Fibroblast of lung (primary cell): ENCODE measurements around the gene NOG. TPM values are rescaled to one million over a fixed set of nuclear protein-coding genes. Genes with fewer than 3 reads are reported as not detected.

Experiments used
- DNase-seq, 2 donors: peaks; one replicate each; pipeline versions ENCODE4 v3.0.0 to v3.0.0-alpha.2; 2010; ENCODE audit warnings: low read depth in 2 of 2
- H2AFZ ChIP-seq: 2 replicates; pipeline ENCODE4 v1.5.1; 2012; ENCODE audit warnings: low read length, control low read depth, inconsistent platforms
- H3K27ac ChIP-seq: 2 replicates; pipeline ENCODE4 v1.5.1; 2011; ENCODE audit warnings: low read length, control low read depth; ENCODE audit not compliant: insufficient read depth
- H3K27me3 ChIP-seq: 2 replicates; pipeline ENCODE4 v1.5.1; 2011; ENCODE audit warnings: mild to moderate bottlenecking, low read length; ENCODE audit not compliant: control insufficient read depth, insufficient read depth
- H3K36me3 ChIP-seq: 2 replicates; pipeline ENCODE4 v1.5.1; 2011; ENCODE audit warnings: low read length; ENCODE audit not compliant: control insufficient read depth, insufficient read depth
- H3K4me1 ChIP-seq: 2 replicates; pipeline ENCODE4 v1.5.1; 2011; ENCODE audit warnings: low read length; ENCODE audit not compliant: control insufficient read depth, insufficient read depth; ENCODE audit errors: extremely low read depth
- H3K4me2 ChIP-seq: 2 replicates; pipeline ENCODE4 v1.5.1; 2011; ENCODE audit warnings: low read length, control low read depth; ENCODE audit not compliant: insufficient read depth; ENCODE audit errors: extremely low read depth
- H3K4me3 ChIP-seq, 4 experiments: fragments of 200-600 bp in 1 of 4; sonication (generic) in 1 of 4; replicated peaks in 1 of 4; 2 replicates each; pipeline ENCODE4 v1.5.1; 2011 to 2016; ENCODE audit warnings: low read length in 4 of 4, low read depth in 3 of 4, mild to moderate bottlenecking in 3 of 4, control low read depth in 2 of 4, inconsistent platforms in 1 of 4, mixed read lengths in 1 of 4; ENCODE audit not compliant: insufficient read depth in 1 of 4; ENCODE audit errors: control extremely low read depth in 1 of 4
- H3K79me2 ChIP-seq: 2 replicates; pipeline ENCODE4 v1.5.1; 2012; ENCODE audit warnings: mild to moderate bottlenecking, low read length, inconsistent platforms; ENCODE audit not compliant: control insufficient read depth, insufficient read depth
- H3K9ac ChIP-seq: 2 replicates; pipeline ENCODE4 v1.5.1; 2011; ENCODE audit warnings: mild to moderate bottlenecking, low read length, control low read depth; ENCODE audit not compliant: insufficient read depth
- H3K9me3 ChIP-seq: 2 replicates; pipeline ENCODE4 v1.5.1; 2012; ENCODE audit warnings: low read depth, low read length; ENCODE audit not compliant: control insufficient read depth, insufficient read depth
- H4K20me1 ChIP-seq: 2 replicates; pipeline ENCODE4 v1.5.1; 2011; ENCODE audit warnings: low read length; ENCODE audit not compliant: control insufficient read depth, insufficient read depth; ENCODE audit errors: extremely low read depth
- EZH2 ChIP-seq: IDR thresholded peaks from 2 replicates; pipeline ENCODE4 v1.5.1; 2012; ENCODE audit warnings: low read length, control low read depth, mild to moderate bottlenecking; ENCODE audit errors: missing control alignments
- polyA plus RNA-seq, 2 donors: library from polyadenylated mRNA; depleted of rRNA in 1 of 2; stranded (reverse) in 1 of 2; unstranded in 1 of 2; fragments of >200 nt; gene quantifications; 2 replicates each; pipeline ENCODE4 v1.2.1, GENCODE V29; 2011 to 2012; ENCODE audit warnings: missing spikeins in 1 of 2
- total RNA-seq: library from RNA; depleted of rRNA; stranded (reverse); fragments of >200 nt; gene quantifications from 2 replicates; pipeline ENCODE4 v1.2.1, GENCODE V29; 2014
- TF ChIP-seq, protein P1 (sequence below), 2 donors: IDR thresholded peaks in 1 of 2; conservative IDR thresholded peaks in 1 of 2; 1 replicate in 1 of 2; 2 replicates in 1 of 2; pipeline ENCODE4 v1.5.1; 2011 to 2012; ENCODE audit warnings: low read length in 2 of 2, control low read depth in 1 of 2, inconsistent platforms in 1 of 2, low read depth in 1 of 2, mild to moderate bottlenecking in 1 of 2

The NOG gene
- total and polyA plus RNA-seq, 2 donors (not counting 1 experiment from before 2014, with no cell fraction given), result 0.73 to 0.99 TPM

DNA sequence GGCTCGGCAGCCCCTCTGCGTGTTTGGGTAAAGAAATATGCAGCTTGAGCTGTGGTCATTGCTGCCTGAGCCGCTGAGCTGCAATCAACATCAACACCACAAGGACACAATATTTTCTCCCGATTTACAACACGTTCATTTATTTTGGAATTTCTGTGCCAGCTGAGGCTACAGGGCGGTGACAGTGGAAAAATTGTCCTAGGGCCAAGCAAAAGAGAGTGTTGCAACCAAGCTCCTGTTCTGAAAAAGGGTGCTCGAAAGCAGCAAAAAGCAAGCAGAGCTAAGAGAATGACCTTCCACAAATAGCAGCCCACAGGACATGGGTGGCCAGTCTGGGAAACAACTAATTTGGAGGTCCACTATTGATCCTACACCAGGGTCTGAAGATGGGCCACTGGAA, 35.4 kb upstream of the NOG start:
- no peaks in the 10 kb centered on the region for H3K27me3 ChIP-seq
- no peak for DNase-seq

DNA sequence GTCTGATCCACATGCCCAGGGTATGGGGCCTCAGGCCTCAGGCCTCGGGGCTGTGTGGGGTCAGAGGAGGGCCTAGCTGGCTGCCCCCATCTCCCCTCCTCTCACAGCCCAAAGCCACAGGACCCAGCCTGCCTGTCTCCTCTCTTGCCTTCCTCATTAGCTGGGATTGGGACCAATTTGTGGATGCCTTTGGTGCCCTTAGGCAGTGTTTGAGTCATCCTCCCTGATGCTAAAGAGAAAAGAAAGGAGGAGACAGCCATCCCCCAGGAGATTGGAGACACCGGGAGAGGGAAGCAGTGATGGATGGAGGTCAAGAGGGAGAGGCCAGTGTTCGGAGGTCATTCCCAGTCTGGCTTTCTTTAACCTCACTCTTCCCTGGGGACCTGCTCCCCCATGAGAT, 23.3 kb upstream of the NOG start:
- no peak for DNase-seq
- Histone ChIP-seq H3K4me1 (no peaks in the 10 kb centered on the region), H3K9ac (no peak overlapping the region)

More for the DNA sequence above, 35.4 kb upstream of the NOG start:
- TF ChIP-seq, protein P1, sequence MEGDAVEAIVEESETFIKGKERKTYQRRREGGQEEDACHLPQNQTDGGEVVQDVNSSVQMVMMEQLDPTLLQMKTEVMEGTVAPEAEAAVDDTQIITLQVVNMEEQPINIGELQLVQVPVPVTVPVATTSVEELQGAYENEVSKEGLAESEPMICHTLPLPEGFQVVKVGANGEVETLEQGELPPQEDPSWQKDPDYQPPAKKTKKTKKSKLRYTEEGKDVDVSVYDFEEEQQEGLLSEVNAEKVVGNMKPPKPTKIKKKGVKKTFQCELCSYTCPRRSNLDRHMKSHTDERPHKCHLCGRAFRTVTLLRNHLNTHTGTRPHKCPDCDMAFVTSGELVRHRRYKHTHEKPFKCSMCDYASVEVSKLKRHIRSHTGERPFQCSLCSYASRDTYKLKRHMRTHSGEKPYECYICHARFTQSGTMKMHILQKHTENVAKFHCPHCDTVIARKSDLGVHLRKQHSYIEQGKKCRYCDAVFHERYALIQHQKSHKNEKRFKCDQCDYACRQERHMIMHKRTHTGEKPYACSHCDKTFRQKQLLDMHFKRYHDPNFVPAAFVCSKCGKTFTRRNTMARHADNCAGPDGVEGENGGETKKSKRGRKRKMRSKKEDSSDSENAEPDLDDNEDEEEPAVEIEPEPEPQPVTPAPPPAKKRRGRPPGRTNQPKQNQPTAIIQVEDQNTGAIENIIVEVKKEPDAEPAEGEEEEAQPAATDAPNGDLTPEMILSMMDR (conservative IDR thresholded peaks at IDR 0.05 in 1 of 2, IDR thresholded peaks at IDR 0.05 in 1 of 2; ENCODE audit: low read depth in 1 of 2, low read length in 2 of 2), result no peak
- no peak for TF ChIP-seq EZH2
- Histone ChIP-seq H2AFZ (no peak overlapping the region), H3K4me1 (no peaks in the 10 kb centered on the region), H3K36me3 (no peaks in the 10 kb centered on the region), H3K9ac (no peak overlapping the region), H4K20me1 (no peaks in the 10 kb centered on the region), H3K9me3 (no peaks in the 10 kb centered on the region), H3K79me2 (no peaks in the 10 kb centered on the region), H3K4me2 (no peak overlapping the region), H3K27ac (no peak overlapping the region), H3K4me3 (no peak overlapping the region)

DNA sequence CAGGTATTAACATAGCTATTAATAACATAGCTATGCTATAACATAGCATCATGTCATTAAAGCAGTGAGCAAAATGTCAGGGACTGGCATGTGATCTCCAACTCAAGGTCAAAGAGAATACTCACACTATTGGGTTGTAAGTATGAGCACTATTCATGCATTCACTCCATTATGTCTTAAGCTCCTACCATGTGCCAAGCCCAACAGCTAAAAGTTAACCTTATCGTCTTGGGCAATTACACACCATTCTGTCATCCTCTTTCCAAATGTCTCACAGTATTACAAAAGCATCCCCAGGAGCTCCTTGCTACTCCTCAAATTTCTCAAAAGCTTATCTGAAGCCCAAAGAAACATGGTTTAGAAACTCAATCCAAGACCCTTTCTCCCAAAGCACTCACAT, 22.0 kb upstream of the NOG start:
- Histone ChIP-seq H3K79me2 (no peaks in the 10 kb centered on the region), H4K20me1 (no peaks in the 10 kb centered on the region), H2AFZ (no peak overlapping the region), H3K4me3 (no peak overlapping the region), H3K4me2 (no peak overlapping the region), H3K36me3 (no peaks in the 10 kb centered on the region), H3K27ac (no peak overlapping the region), H3K4me1 (no peaks in the 10 kb centered on the region), H3K9ac (no peak overlapping the region), H3K9me3 (no peaks in the 10 kb centered on the region), H3K27me3 (peaks cover 2% of the 10 kb centered on the region)
- no peak for DNase-seq
- TF ChIP-seq EZH2, result no peak
- TF ChIP-seq, protein P1 (conservative IDR thresholded peaks at IDR 0.05 in 1 of 2, IDR thresholded peaks at IDR 0.05 in 1 of 2; ENCODE audit: low read depth in 1 of 2, low read length in 2 of 2), result no peak

More for the DNA sequence above, 23.3 kb upstream of the NOG start:
- Histone ChIP-seq H4K20me1 (no peaks in the 10 kb centered on the region), H3K27me3 (peaks cover 2% of the 10 kb centered on the region), H3K4me3 (no peak overlapping the region), H3K36me3 (no peaks in the 10 kb centered on the region), H2AFZ (no peak overlapping the region), H3K27ac (no peak overlapping the region), H3K79me2 (no peaks in the 10 kb centered on the region), H3K4me2 (no peak overlapping the region), H3K9me3 (no peaks in the 10 kb centered on the region)
- TF ChIP-seq, protein P1 (conservative IDR thresholded peaks at IDR 0.05 in 1 of 2, IDR thresholded peaks at IDR 0.05 in 1 of 2; ENCODE audit: low read depth in 1 of 2, low read length in 2 of 2), result no peak
- no peak for TF ChIP-seq EZH2
